IMR-90 (cell line): ENCODE data around the gene LMBR1L.

ENCODE experiments used
- BHLHE40 ChIP-seq: fragments of 150-350 bp; IDR thresholded peaks from 2 replicates; pipeline ENCODE4 v1.6.1; 2016; ENCODE audit warnings: mild to moderate bottlenecking, low read depth, low read length
- CTCF ChIP-seq: conservative IDR thresholded peaks from 2 replicates; pipeline ENCODE4 v1.5.1; 2012; ENCODE audit warnings: mild to moderate bottlenecking, low read depth, low read length, improper control_type of control experiment
- MAFK ChIP-seq: IDR thresholded peaks from 2 replicates; pipeline ENCODE4 v1.6.1; 2012; ENCODE audit warnings: low read depth, low read length, improper control_type of control experiment
- MAZ ChIP-seq: IDR thresholded peaks from 2 replicates; pipeline ENCODE4 v1.6.1; 2012; ENCODE audit warnings: low read depth, mild to moderate bottlenecking, low read length, improper control_type of control experiment, moderate library complexity, borderline replicate concordance
- POLR2A ChIP-seq: IDR thresholded peaks from 2 replicates; pipeline ENCODE4 v1.6.1; 2012; ENCODE audit warnings: mild to moderate bottlenecking, low read depth, low read length
- SMC3 ChIP-seq: fragments of 150-350 bp; IDR thresholded peaks from 2 replicates; pipeline ENCODE4 v1.6.1; 2016; ENCODE audit warnings: low read depth, mild to moderate bottlenecking, antibody characterized with exemption, low read length, moderate library complexity

DNA sequence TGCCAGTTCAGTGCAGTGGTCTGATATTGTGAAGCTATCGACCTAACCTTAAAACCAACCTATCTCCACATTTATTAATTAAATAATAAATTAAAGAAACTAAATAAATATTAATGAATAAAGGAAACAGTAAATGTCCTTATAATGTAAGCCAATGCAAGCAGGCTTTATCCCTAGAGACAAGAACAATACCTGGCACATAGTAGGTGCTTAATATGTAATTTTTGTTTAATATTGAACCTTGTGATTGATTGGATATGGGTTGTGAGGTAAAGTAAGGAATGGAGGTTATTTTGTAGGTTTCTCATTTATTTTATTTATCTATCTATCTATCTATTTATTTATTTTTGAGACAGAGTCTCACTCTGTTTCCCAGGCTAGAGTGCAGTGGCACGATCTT lies 28.4 kb upstream of the LMBR1L start:
- TF ChIP-seq CTCF = no peak
- TF ChIP-seq SMC3 = no peak
- no peak for TF ChIP-seq POLR2A
- TF ChIP-seq MAFK = no peak
- TF ChIP-seq BHLHE40 = no peak
- TF ChIP-seq MAZ = no peak
